Uterus (tissue), 4 donors: Measurements from ENCODE around the gene RNF144B. TPM values are rescaled to one million over a fixed set of nuclear protein-coding genes. Genes with fewer than 3 reads are reported as not detected.
"Not testable (repeated sequence)": the region's sequence is repeated elsewhere in the genome, so short reads cannot be mapped to it uniquely, and the experiment has no call there.

Experiments used
- DNase-seq, 2 donors: peaks; one replicate each; pipeline ENCODE4 v3.0.0-alpha.2; 2019 to 2020
- H3K27ac ChIP-seq, 2 donors: fragments of 200-600 bp; sonication (generic); 1 replicate in 1 of 2; 2 replicates in 1 of 2; pipeline ENCODE4 v1.5.1; 2016 to 2018
- H3K27me3 ChIP-seq, 2 donors: fragments of 200-600 bp; sonication (generic); one replicate each; pipeline ENCODE4 v1.5.1; 2018 to 2019; ENCODE audit warnings: control low read depth in 1 of 2
- H3K36me3 ChIP-seq, 2 donors: fragments of 200-600 bp; sonication (generic); one replicate each; pipeline ENCODE4 v1.5.1; 2019; ENCODE audit warnings: control low read depth in 1 of 2
- H3K4me1 ChIP-seq, 2 donors: fragments of 200-600 bp; sonication (generic); one replicate each; pipeline ENCODE4 v1.5.1; 2018 to 2019; ENCODE audit warnings: control low read depth in 1 of 2
- H3K4me3 ChIP-seq, 2 donors: fragments of 200-600 bp; sonication (generic); 1 replicate in 1 of 2; 2 replicates in 1 of 2; pipeline ENCODE4 v1.5.1; 2018 to 2019; ENCODE audit warnings: mild to moderate bottlenecking in 1 of 2
- H3K9me3 ChIP-seq, 2 donors: fragments of 200-600 bp; sonication (generic); one replicate each; pipeline ENCODE4 v1.5.1; 2019; ENCODE audit warnings: control low read depth in 1 of 2
- CTCF ChIP-seq, 4 experiments: fragments of 200-600 bp in 2 of 4; fragments of 450-650 bp in 2 of 4; sonication (generic) in 2 of 4; IDR thresholded peaks; one replicate each; pipeline ENCODE4 v1.5.1; 2016 to 2019; ENCODE audit warnings: antibody characterized with exemption in 4 of 4, mild to moderate bottlenecking in 2 of 4, moderate library complexity in 1 of 4
- POLR2A ChIP-seq, 2 donors: fragments of 450-650 bp; IDR thresholded peaks; one replicate each; pipeline ENCODE4 v1.6.1; 2016; ENCODE audit warnings: antibody characterized with exemption in 2 of 2, mild to moderate bottlenecking in 1 of 2, moderate library complexity in 1 of 2
- intact Hi-C: fragments of 100-400 bp; cut with DNase I; formaldehyde crosslinking; loops from one replicate; pipeline ENCODE4 v1.15.1; 2023; ENCODE audit warnings: low total_unique reads
- total RNA-seq, 4 donors: library from RNA; depleted of rRNA in 3 of 4; stranded (reverse); fragments of >200 nt in 3 of 4; gene quantifications; one replicate each; pipeline versions ENCODE4 v1.1.0 to v1.2.4, GENCODE V29; 2014 to 2023
- donor health status: DM: yes; HTN: yes; CAD: no.

RNF144B gene
- total RNA-seq, 4 donors from 2014 or later: 8.2 to 35.7 (median 23.1) TPM

DNA sequence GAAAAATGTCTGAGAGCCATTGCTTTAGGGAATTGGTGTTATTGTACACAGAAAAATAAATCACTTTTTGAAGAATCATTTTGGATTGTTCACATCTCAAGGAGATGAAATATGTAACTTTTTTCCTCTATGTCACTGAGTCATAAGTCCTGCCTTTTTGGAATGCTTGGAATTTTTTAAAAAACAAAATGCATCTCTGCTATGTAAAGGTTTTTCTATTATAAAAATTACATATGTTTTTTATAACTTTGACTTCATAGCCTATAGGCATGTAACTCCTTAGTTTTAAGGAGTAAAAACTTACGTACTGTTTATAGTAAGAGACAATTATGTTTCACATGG is 8.7 kb downstream of the RNF144B start:
- no peak for DNase-seq

GRCh38 chr6:18397701-18398100 is 10.6 kb downstream of the RNF144B start:
- no peak for DNase-seq
- Histone ChIP-seq H3K27ac (no peak overlapping the region), H3K27me3 (no peaks in the 10 kb centered on the region), H3K9me3 (no peaks in the 10 kb centered on the region), H3K36me3 (no peaks in the 10 kb centered on the region), H3K4me1 (no peaks in the 10 kb centered on the region), H3K4me3 (no peak overlapping the region)
- TF ChIP-seq POLR2A (IDR thresholded peaks at IDR 0.05) (no peak), CTCF (IDR thresholded peaks at IDR 0.05) (no peak)
- intact Hi-C loops: no loop called here

More for the DNA sequence above, 8.7 kb downstream of the RNF144B start:
- TF ChIP-seq POLR2A (IDR thresholded peaks at IDR 0.05) (no peak), CTCF (IDR thresholded peaks at IDR 0.05) (no peak)
- no peak overlapping the region for H3K27ac ChIP-seq
- no peaks in the 10 kb centered on the region for H3K27me3 ChIP-seq
- H3K9me3 ChIP-seq: no peaks in the 10 kb centered on the region
- no peaks in the 10 kb centered on the region for H3K4me1 ChIP-seq
- H3K4me3 ChIP-seq: no peak overlapping the region
- H3K36me3 ChIP-seq: no peaks in the 10 kb centered on the region
- intact Hi-C loops: no loop called here

- H3K36me3 ChIP-seq, H3K27ac ChIP-seq, H3K27me3 ChIP-seq, H3K9me3 ChIP-seq, H3K4me1 ChIP-seq, intact Hi-C loops, H3K4me3 ChIP-seq, DNase-seq: not testable (repeated sequence)
Measured at GRCh38 chr6:18398225-18398624, 11.1 kb downstream of the RNF144B start.

GRCh38 chr6:18400831-18401446 is 13.8 kb downstream of the RNF144B start:
- H3K36me3 ChIP-seq: no peaks in the 10 kb centered on the region

DNA sequence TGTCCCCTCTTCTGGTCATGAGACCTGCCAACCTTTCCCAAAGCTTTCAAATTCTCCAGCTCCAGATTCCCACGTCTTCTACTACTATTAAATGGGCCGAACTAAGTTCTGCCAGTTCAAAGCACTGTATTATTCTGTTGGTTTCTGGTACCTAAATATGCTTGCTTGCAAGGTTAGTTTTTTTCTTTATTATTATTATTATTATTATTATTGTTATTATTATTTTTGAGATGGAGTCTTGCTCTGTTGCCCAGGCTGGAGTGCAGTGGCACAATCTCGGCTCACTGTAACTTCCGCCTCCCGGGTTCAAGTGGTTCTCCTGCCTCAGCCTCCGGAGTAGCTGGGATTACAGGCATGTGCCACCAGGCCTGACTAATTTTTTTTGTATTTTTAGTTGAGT is 17.8 kb downstream of the RNF144B start:
- H3K27me3 ChIP-seq, intact Hi-C loops, H3K9me3 ChIP-seq, DNase-seq, H3K36me3 ChIP-seq, H3K4me3 ChIP-seq, H3K4me1 ChIP-seq: not testable (repeated sequence)
- peak overlapping the region in 1 of 2 donors; percentile 61 for H3K27ac ChIP-seq

More at GRCh38 chr6:18400831-18401446, 13.8 kb downstream of the RNF144B start:
- Histone ChIP-seq H3K27ac (no peak overlapping the region), H3K4me1 (no peaks in the 10 kb centered on the region), H3K4me3 (no peak overlapping the region), H3K9me3 (no peaks in the 10 kb centered on the region), H3K27me3 (no peaks in the 10 kb centered on the region)
- DNase-seq: no peak
- intact Hi-C loops: no loop called here
- TF ChIP-seq CTCF (IDR thresholded peaks at IDR 0.05) (no peak), POLR2A (IDR thresholded peaks at IDR 0.05) (no peak)

- peak overlapping the region; percentile 41 to 61 for H3K27ac ChIP-seq
- DNase-seq: no peak
- no peak overlapping the region for H3K4me3 ChIP-seq
- H3K4me1 ChIP-seq: no peaks in the 10 kb centered on the region
- H3K9me3 ChIP-seq: no peaks in the 10 kb centered on the region
- no peak for TF ChIP-seq POLR2A (IDR thresholded peaks at IDR 0.05)
- TF ChIP-seq CTCF (IDR thresholded peaks at IDR 0.05): no peak
- intact Hi-C loops: no loop called here
- H3K36me3 ChIP-seq: no peaks in the 10 kb centered on the region
- H3K27me3 ChIP-seq: no peaks in the 10 kb centered on the region
Measured at GRCh38 chr6:18405477-18406293, 18.5 kb downstream of the RNF144B start.
